Bronchial epithelial cell (primary cell): ENCODE data around the gene TRIL. TPM values are rescaled to one million over a fixed set of nuclear protein-coding genes. Genes with fewer than 3 reads are reported as not detected.

Experiments used
- DNase-seq: peaks from one replicate; pipeline ENCODE4 v3.0.0-alpha.2; 2010; ENCODE audit warnings: low read depth
- FAIRE-seq: peaks from 2 replicates; lab custom pipeline; 2011; peaks lifted over from hg19 to GRCh38; lab: Jason Lieb, UNC
- H3K27me3 ChIP-seq: 2 replicates; pipeline ENCODE4 v1.5.1; 2011; ENCODE audit warnings: low read length; ENCODE audit not compliant: control insufficient read depth, insufficient read depth
- H3K36me3 ChIP-seq: 2 replicates; pipeline ENCODE4 v1.5.1; 2011; ENCODE audit warnings: low read length; ENCODE audit not compliant: control insufficient read depth, insufficient read depth
- H3K4me3 ChIP-seq: 2 replicates; pipeline ENCODE4 v1.5.1; 2011; ENCODE audit warnings: mild to moderate bottlenecking, low read depth, low read length, control low read depth
- CTCF ChIP-seq: IDR thresholded peaks from 2 replicates; pipeline ENCODE4 v1.5.1; 2011; ENCODE audit warnings: mild to moderate bottlenecking, moderate library complexity, low read length, control low read depth, inconsistent platforms; ENCODE audit not compliant: insufficient read depth, severe bottlenecking
- total RNA-seq: library from RNA; depleted of rRNA; stranded (reverse); fragments of >200 nt; gene quantifications from 2 replicates; pipeline ENCODE4 v1.2.1, GENCODE V29; 2014

Gene TRIL
- total RNA-seq, 1 donor from 2014 or later = under 0.01 TPM

- H3K36me3 ChIP-seq = no peaks in the 10 kb centered on the region
- H3K4me3 ChIP-seq = no peak overlapping the region
- FAIRE-seq = no peak
- peaks cover 25% of the 10 kb centered on the region for H3K27me3 ChIP-seq
- TF ChIP-seq CTCF = no peak
- DNase-seq = no peak
Observed at GRCh38 chr7:28954946-28955345, 3.2 kb downstream of the TRIL start.

GRCh38 chr7:28954471-28954870 is 3.7 kb downstream of the TRIL start:
- Histone ChIP-seq H3K4me3 (no peak overlapping the region), H3K27me3 (peaks cover 25% of the 10 kb centered on the region), H3K36me3 (no peaks in the 10 kb centered on the region)
- DNase-seq (no peak), FAIRE-seq (no peak)
- no peak for TF ChIP-seq CTCF

- H3K4me3 ChIP-seq = no peak overlapping the region
- no peaks in the 10 kb centered on the region for H3K36me3 ChIP-seq
- FAIRE-seq = no peak
- no peak for DNase-seq
- TF ChIP-seq CTCF = no peak
- peaks cover 25% of the 10 kb centered on the region for H3K27me3 ChIP-seq
Observed at GRCh38 chr7:28953633-28954032, 4.5 kb downstream of the TRIL start.

GRCh38 chr7:28942168-28942567 is 16.0 kb downstream of the TRIL start:
- FAIRE-seq (no peak), DNase-seq (no peak)
- TF ChIP-seq CTCF = no peak
- Histone ChIP-seq H3K27me3 (no peaks in the 10 kb centered on the region), H3K4me3 (no peak overlapping the region), H3K36me3 (no peaks in the 10 kb centered on the region)

GRCh38 chr7:28941633-28942032 is 16.5 kb downstream of the TRIL start:
- TF ChIP-seq CTCF = no peak
- Histone ChIP-seq H3K36me3 (no peaks in the 10 kb centered on the region), H3K27me3 (no peaks in the 10 kb centered on the region), H3K4me3 (no peak overlapping the region)
- FAIRE-seq (no peak), DNase-seq (no peak)

- no peak for FAIRE-seq
- no peak overlapping the region for H3K4me3 ChIP-seq
Observed at GRCh38 chr7:28940741-28941384, 17.3 kb downstream of the TRIL start.

More at GRCh38 chr7:28940741-28941384, 17.3 kb downstream of the TRIL start:
- H3K27me3 ChIP-seq = no peaks in the 10 kb centered on the region
- no peak for DNase-seq
- no peak for TF ChIP-seq CTCF
- no peaks in the 10 kb centered on the region for H3K36me3 ChIP-seq
